SK-MEL-5 (cell line): ENCODE measurements around the gene OR1J1. TPM values are rescaled to one million over a fixed set of nuclear protein-coding genes. Genes with fewer than 3 reads are reported as not detected.

ENCODE experiments used
- DNase-seq: peaks from one replicate; pipeline ENCODE4 v3.0.0-alpha.2; 2016; ENCODE audit warnings: low read depth, low spot score
- in situ Hi-C: cut with HindIII; loops from 2 replicates; pipeline ENCODE4 v1.10.0; 2016; ENCODE audit warnings: low sequenced_read_pairs, high pct_unique_total_duplicates, low pct_unique_long_range_greater_than_20kb
- polyA plus RNA-seq, 2 experiments: library from polyadenylated mRNA; depleted of rRNA; stranded (reverse); fragments of >200 nt; gene quantifications; 2 replicates each; pipeline ENCODE4 v1.2.3, GENCODE V29; 2015
- total RNA-seq: library from RNA; depleted of rRNA; stranded (reverse); fragments of >200 nt; shearing (Covaris generic); gene quantifications from 2 replicates; pipeline ENCODE4 v1.2.3, GENCODE V29; 2014; rRNA removed

Gene OR1J1
- total RNA-seq = not detected in 2 replicates
- not detected in 2 replicates for polyA plus RNA-seq (2015; cell fraction: cytosol; rRNA removed)
- not detected in 2 replicates for polyA plus RNA-seq (2015; cell fraction: nucleus; rRNA removed)

DNA sequence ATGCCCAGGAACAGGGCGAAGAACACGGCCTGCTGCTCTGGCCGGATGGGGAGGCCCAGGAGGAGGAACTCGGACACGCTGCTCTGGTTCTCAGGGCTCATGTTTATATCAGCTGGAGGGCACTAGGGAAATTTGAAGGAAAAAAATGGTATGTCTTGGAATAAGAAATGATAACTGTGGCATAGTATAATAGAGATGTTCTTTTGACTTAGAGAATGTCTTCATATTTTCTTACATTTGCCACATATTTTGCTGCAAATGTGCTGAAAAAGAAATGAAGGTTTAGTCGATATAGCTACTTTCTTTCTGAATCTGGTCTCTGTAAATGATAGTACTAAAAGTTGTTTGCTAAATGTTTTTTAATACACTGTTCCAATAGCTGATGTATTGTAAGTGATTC lies at the start of gene OR1J1:
OR1J1 (minus strand) TSS at position 101 of the 400 bp plus-strand sequence; CDS start at position 101, 0 bp downstream.
- no peak for DNase-seq
- in situ Hi-C loops = no loop called here

DNA sequence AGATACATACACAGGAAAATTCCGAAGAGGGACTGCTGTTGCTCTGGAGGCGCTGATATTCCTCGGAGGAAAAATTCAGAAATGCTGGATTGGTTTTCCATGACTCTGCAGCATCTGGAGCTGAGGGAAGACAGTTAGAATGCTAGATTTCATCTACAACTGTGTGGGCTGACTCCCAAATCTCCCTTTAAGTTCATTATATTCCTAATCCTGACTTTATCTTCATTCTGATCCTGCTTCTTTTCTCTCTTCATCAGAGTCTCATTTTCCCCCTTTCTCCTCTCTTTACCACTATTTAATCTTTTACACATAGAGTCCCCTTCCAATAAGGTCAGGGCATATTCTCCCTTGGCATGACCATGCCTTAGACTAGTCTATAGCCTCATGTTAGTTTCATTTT lies 49.5 kb upstream of the OR1J1 start, which contains the start of gene OR1N1:
OR1N1 (minus strand) TSS at position 101 of the 400 bp plus-strand sequence; CDS start at position 101, 0 bp downstream.
- DNase-seq = no peak
- in situ Hi-C loops = no loop called here

- in situ Hi-C loops = no loop called here
- DNase-seq = no peak
Measured at GRCh38 chr9:122526602-122527001, 48.9 kb upstream of the OR1J1 start.

- in situ Hi-C loops = no loop called here
Measured at GRCh38 chr9:122519376-122519775, 41.6 kb upstream of the OR1J1 start.

DNA sequence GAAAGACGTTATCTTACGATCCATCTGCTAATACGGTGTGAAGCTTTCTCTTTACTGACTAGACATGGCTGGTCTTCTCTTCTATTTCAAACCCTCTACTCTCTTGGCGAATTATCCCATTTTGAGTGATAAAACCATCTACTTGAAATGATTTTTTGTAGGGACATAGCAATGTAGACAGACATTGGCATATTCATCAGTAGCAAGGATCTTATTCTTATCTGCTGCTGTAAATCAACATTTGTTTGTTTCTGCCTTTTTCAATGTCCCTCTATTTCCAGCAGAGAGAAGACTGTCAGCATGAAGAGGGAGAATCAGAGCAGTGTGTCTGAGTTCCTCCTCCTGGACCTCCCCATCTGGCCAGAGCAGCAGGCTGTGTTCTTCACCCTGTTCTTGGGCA lies 41.1 kb upstream of the OR1J1 start, which contains the start of gene OR1J4:
OR1J4 (plus strand) TSS at position 301 of the 400 bp plus-strand sequence; CDS start at position 301, 0 bp downstream.
- DNase-seq = no peak
- in situ Hi-C loops = no loop called here

More at GRCh38 chr9:122519376-122519775, 41.6 kb upstream of the OR1J1 start:
- no peak for DNase-seq

- DNase-seq = no peak
- in situ Hi-C loops = no loop called here
Measured at GRCh38 chr9:122518226-122518625, 40.5 kb upstream of the OR1J1 start.

- in situ Hi-C loops = no loop called here
- DNase-seq = no peak
Measured at GRCh38 chr9:122510502-122510901, 32.8 kb upstream of the OR1J1 start, which contains the start of gene OR1J2. Gene OR1J2, plus strand, starts transcription at chr9:122510802. Its CDS starts 0 bp downstream, at chr9:122510802.

DNA sequence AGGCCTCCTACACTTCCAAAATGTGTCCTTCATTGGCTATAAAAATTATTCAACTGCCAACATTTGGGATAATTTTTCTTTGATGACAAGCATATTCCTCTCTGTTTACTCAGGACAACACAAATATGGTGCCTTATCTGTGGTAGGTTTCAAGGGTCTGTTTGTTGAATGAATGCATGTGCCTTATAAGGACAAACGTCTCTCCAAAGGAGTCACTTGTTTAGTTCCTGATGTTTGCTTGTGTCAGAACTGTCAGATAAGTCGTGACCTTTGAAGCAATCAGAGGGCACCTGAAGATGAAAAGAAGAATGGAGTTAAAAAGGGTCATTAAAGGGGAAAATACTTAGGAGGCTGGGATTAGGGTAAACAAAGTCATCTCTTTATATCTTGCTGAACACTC lies 29.2 kb upstream of the OR1J1 start:
- in situ Hi-C loops = no loop called here
- no peak for DNase-seq

GRCh38 chr9:122498883-122499288 lies 21.2 kb upstream of the OR1J1 start:
- in situ Hi-C loops = no loop called here

DNA sequence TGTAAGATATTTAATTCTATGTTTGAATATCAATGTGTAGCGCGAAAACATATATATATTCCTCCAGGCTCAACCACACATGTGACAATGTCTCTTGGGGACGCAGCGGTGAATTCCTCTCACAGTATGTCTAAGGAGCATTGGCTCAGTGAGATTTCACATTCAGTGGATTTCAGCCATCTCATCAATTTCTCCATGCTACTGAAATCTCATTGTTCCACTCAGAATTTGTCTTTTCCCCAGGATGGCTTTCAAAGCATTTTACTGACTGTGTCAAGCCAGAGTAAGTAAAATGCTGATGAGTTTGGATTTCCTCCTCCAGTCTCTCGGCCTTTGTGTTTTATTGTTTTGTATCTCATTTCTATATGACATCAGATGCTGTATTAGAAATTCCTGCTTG lies 1.3 kb upstream of the OR1J1 start:
- in situ Hi-C loops = no loop called here
- DNase-seq = no peak

More at GRCh38 chr9:122498883-122499288, 21.2 kb upstream of the OR1J1 start:
- peak; percentile 89 for DNase-seq

- DNase-seq = no peak
- in situ Hi-C loops = no loop called here
Measured at GRCh38 chr9:122477346-122477745, 380 bp downstream of the OR1J1 start.

- in situ Hi-C loops = no loop called here
- DNase-seq = no peak
Measured at GRCh38 chr9:122475717-122476116, 2.0 kb downstream of the OR1J1 start.

GRCh38 chr9:122474561-122474960 lies 3.2 kb downstream of the OR1J1 start:
- in situ Hi-C loops = no loop called here
- no peak for DNase-seq

- in situ Hi-C loops = no loop called here
- no peak for DNase-seq
Measured at GRCh38 chr9:122468735-122469134, 9.0 kb downstream of the OR1J1 start.

- in situ Hi-C loops = no loop called here
- DNase-seq = no peak
Measured at GRCh38 chr9:122466456-122466855, 11.3 kb downstream of the OR1J1 start.

GRCh38 chr9:122464633-122465567 lies 12.8 kb downstream of the OR1J1 start:
- peak; percentile 93 for DNase-seq
- in situ Hi-C loops = no loop called here

GRCh38 chr9:122463828-122464632 lies 13.7 kb downstream of the OR1J1 start:
- in situ Hi-C loops = no loop called here

DNA sequence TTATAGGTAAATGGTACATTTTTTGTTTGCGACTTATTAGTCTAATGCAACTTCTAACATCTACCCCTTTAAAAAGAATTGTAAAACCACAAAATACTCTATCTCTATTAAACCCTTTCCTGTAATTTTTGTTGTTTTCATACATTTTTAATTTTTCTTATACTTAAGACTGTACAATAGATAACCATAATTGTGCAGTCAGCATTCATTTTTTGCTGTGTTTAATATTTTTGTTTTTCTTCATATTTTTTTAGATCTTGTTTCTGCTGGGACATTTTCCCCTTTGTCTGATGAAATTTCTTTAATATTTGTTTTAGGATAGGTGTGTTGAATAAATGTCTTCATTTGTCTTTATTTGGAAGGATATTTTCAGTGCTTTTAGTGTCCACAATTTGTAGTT lies 19.9 kb downstream of the OR1J1 start:
- in situ Hi-C loops = no loop called here
- no peak for DNase-seq

More at GRCh38 chr9:122463828-122464632, 13.7 kb downstream of the OR1J1 start:
- DNase-seq = peak; percentile 84
